ENCODE measurements around the gene C8B.

- no peak for TF ChIP-seq MAX (IDR thresholded peaks at IDR 0.05)
- TF ChIP-seq CTCF (IDR thresholded peaks at IDR 0.05 in 2 of 3, conservative IDR thresholded peaks at IDR 0.05 in 1 of 3; ENCODE audit: borderline replicate concordance in 1 of 3, insufficient read depth in 1 of 3, low read depth in 2 of 3, low read length in 2 of 3), result no peak
- no peak for TF ChIP-seq POLR2AphosphoS5 (IDR thresholded peaks at IDR 0.05; ENCODE audit: low read depth, low read length)
- TF ChIP-seq EZH2phosphoT487 (IDR thresholded peaks at IDR 0.05; ENCODE audit: borderline replicate concordance), result no peak
- no peak for TF ChIP-seq EZH2 (IDR thresholded peaks at IDR 0.05)
- TF ChIP-seq CEBPB (IDR thresholded peaks at IDR 0.05; ENCODE audit: low read depth), result no peak
- no peak for TF ChIP-seq ZNF274 (IDR thresholded peaks at IDR 0.05; ENCODE audit: low read depth, low read length)
- no peak for TF ChIP-seq POLR2A (IDR thresholded peaks at IDR 0.05; ENCODE audit: borderline replicate concordance, extremely low read depth, insufficient read depth, insufficient read length)
- no peak for TF ChIP-seq SIN3A (IDR thresholded peaks at IDR 0.05; ENCODE audit: low read depth)
- no peak for TF ChIP-seq YY1 (IDR thresholded peaks at IDR 0.05; ENCODE audit: extremely low read depth, insufficient replicate concordance, low read depth, low read length)
- TF ChIP-seq REST (IDR thresholded peaks at IDR 0.05; ENCODE audit: low read depth), result no peak
- TF ChIP-seq JUND (IDR thresholded peaks at IDR 0.05), result no peak
- TF ChIP-seq SP1 (IDR thresholded peaks at IDR 0.05; ENCODE audit: low read depth), result no peak
These were observed 49.3 kb upstream of the C8B start for GRCh38 chr1:57015071-57015470.
